ENCODE measurements around the gene LGR6.

Gene LGR6

DNA sequence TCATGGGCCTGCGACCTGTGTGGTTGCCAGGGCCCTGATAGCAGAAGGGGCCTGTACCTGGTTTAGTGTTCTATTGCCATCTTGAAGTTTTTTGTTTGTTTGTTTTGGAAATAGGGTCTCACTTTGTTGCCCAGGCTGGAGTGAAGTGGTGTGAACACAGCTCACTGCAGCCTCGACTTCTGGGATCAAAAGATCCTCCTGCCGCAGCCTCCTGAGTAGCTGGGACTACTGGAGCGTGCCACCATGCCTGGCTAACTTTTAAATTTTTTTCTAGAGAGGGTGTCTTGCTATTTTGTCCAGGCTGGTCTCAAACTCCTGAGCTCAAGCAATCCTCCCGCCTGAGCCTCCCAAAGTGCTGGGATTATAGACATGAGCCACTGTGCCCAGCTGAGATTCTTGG lies 75.2 kb downstream of the LGR6 start:
- no peak for DNase-seq (ENCODE audit: low spot score)

DNA sequence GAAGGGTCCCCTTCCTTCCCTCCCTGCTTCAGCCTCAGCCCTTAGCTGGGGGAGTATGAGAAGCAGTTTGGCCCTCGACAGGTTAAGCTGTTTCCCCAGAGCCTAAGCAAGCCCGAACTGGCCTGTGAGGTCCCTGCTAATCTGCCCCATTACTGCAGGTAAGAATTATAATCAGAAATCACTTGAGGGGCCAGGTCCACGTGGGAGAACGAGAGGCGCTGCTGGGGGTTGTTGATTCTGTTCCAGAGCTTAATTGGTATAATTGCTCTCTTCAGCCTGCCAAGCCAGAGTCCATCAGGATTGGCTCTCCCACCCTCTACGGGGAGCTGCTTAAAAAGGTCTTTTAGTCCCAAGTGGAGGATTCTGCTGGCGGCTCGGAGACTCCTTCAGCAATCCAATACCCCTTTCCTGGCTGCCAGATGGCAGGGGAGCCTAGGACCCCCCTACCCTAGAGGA lies 77.3 kb downstream of the LGR6 start:
- DNase-seq (ENCODE audit: low spot score): no peak

DNA sequence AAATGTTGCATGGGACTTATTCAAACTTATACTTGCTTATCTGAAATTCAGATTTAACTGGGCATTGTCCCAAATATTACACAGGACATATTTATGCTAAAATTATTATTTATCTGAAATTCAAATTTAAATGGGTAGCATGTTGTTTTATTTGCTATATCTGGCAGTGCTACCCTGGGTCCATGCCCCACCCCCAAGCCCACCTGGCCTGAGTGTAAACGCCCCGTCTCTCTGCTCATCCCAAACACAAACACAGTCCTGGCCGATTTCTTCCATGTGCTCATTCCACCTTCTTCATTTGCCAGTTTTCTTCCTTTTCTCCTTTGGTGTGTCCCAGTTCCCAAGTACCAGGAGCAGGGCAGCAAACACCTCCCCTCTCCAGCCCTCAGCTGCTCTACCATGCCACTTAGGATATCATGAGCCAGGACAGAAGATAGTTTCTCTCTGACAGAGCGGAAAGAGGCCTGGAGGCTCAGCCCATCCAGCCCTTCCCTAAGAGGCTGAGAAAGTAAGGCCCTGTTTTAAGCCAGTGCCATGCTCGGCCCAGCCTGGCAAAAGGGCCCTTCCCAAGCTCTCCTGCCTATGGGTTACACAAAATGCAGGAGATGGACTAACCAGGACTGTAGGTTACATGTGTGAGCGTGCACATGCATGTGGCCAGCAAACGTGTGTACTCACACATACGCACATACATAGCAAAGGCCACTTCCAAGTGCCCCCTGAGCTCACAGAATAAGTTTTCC lies 78.7 kb downstream of the LGR6 start:
- no peak for DNase-seq (ENCODE audit: low spot score)

DNA sequence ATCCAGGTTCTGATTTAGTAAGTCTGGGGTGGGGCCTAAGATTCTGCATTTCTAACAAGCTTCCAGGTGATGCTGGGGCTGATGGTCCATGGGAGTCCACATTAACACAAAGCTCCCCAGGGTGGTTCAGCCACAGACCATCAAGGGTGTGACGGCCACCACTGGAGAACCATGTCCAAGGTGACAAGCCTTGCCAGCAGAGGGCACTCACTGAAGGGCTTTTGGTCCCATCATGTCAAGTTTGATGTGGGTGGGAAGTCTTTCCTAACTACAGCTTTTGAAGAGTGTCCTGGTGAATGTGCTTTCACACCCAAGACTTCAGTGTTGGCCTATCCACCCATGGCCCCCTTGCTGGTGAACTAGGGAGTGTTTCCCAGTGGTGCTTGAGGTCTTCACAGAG lies 81.0 kb downstream of the LGR6 start:
- peak; percentile 31 for DNase-seq (ENCODE audit: low spot score)

DNA sequence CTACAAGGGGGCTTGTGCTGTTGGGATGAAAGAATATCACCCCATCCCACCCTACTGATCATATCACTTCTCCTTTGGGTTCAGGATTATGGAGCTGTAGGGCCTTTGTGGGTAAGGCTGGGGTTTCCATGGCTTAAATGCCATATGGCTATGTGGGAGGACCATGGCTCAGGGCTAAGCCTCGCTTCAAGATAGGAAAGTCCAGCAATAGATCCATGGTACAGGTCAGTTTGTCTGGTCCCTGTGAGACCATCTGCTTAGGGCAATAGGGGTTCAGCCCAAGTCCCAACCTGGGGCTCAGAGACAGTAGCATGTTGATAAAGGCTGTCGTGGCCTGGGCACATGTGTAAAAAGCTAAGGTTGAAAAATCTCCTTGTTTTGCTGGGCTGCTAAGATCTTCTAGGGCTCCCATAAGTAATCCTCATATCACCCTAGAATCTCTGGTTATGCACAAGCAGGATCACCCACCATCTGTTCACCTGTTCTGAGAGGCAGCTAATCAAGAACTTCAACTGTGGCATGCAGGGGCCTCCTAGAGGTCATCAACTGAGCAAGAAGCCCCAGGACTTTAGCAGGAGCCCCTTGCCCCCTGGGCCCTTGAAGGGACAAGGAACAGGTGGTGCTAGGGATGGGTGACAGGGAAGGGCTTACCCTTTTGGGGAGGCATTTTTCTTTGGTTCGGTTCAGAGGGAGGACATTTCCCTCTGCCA lies 81.6 kb downstream of the LGR6 start:
- DNase-seq (ENCODE audit: low spot score): no peak

DNA sequence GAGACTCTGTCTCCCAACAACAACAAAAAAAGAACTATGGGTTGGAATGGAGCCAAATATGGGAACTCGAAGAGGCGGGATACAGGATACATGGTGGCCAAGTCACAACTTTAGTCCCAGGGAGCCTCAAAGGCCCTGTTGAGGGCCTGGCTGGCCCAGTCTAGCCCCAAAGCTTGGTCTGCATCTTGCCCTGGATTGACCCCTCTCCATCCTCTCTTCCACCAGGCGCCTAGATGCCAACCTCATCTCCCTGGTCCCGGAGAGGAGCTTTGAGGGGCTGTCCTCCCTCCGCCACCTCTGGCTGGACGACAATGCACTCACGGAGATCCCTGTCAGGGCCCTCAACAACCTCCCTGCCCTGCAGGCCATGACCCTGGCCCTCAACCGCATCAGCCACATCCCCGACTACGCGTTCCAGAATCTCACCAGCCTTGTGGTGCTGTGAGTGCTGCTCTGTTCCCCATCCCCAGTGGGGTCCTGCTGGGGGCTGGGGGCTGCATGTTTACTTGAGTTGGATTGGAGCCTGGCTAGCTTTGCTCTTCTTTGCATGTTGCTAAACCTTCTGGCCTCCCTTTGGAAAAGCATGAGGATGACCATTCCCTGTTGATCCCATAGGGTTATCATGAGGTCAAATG lies 82.6 kb downstream of the LGR6 start:
- DNase-seq (ENCODE audit: low spot score): no peak

DNA sequence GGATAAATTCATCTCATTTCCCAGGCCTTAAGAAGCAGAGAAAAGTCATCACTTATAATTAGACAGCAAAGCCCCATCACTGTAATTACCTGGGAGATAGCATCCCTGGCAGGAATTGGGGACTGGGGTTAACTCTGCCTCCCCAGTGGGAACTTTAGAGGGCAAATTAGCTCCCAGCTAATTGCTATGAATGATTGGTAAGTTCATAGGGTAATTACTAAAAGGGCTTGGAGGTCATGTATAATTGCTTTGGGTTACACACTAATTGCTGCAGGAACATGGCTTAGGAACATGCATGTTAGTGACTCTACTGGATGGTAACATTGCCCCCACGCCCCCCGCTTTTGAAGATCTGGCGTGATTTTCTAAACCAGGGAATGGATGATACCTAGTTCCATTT lies 83.3 kb downstream of the LGR6 start:
- no peak for DNase-seq (ENCODE audit: low spot score)

DNA sequence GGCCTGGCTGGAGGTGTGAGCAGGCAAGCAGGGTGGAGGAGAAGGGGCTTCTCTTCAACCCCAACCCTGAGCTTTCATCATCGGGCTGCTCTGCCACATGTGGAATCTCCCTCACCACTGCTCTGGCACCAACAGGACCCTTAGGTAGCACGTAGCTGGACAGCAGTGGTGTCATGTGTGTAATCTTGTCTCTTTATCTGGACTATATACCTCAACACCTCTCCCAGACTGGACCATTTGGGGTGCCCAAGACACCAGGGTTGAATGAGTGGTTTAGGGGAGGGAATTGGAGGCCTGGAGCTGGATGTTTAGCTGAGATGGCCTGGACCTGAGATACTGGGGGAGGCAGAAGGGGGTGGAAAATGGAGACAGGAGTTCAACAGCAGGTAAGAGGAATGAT lies 85.2 kb downstream of the LGR6 start:
- DNase-seq (ENCODE audit: low spot score): no peak

DNA sequence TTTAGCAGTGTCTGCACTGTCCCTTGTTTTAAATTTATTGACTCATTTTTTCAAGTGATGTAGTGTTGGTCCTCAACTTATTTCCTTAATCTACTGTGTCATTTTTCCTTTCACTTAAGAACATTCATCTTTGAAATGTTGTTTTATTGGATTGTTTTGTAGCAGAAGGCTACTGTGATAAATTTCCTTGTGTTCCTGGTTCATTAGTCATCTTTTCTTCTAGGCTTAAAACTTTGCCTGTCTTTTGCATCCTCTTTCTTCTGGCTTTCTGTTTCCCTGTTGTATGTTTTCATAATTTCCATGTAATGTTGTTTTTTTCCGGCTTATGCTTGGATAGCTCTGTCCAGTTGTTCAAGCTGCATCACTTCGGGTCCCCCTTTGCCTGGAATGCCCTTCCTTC lies 86.2 kb downstream of the LGR6 start:
- peak; percentile 16 for DNase-seq (ENCODE audit: low spot score)

DNA sequence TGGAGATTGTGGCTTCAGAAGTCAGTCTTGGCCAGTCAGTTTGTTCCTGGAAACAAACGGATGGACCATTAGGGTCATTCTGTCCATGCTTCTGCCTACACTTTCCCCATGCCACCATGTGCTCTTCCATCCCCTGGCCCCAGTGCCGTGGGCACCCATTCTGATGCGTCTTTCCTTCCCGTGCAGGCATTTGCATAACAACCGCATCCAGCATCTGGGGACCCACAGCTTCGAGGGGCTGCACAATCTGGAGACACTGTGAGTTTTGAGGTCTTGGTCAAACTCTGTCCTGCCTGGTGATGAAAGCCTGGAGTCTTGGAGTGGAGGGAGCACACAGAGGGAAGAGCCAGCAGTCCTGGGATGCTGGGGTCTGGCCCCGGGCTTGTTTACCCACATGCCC lies 87.0 kb downstream of the LGR6 start:
- DNase-seq (ENCODE audit: low spot score): no peak

DNA sequence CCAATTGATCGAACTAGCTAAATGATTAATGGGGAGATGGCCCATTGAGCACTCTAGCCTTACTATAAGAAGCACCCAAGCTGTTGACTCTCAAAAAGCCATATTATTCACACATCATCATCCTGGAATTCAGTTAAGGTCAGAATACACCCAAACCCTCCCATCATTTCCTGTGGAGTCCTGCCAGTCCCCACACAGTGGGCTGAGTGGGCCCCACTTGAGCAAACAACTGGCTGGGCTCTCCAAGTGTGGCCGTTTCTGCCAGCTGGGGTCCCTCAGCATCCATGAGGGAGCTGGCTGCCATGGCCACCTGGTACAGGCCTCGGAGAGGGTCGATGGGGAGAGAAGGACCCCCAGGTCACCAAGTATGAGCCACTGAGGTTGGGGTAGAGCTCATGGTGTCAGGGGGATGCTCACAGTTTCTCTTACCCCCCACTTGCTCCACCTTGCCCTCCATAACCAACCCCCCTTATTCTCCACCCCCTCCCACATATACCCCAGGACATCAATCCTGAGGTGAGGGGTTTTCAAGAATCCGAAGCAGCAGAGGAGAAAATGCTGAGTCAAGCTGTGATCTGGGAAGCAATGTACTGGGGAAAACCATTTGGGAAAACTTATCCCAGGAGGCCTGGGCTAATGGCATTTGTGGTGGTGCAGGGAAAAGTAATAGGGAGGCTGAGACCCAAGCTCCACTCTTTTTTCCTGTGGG lies 87.9 kb downstream of the LGR6 start:
- peak; percentile 55 for DNase-seq (ENCODE audit: low spot score)

DNA sequence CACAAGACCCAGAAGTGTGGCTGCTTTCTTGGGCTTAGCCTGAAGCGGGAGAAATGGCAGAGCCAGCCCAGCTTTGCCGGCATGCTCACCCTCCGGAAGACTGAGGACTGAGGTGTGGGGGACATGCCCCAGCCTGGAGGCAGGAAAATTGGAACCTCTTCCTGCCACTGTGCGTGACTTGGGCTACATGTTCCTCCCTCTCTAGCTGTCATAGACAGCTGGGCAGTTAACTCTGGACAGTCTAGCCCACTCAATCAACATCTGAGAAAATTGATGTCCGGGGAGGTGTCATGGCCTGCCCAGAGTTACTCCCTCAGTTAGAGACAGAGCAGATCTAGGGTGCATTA lies 88.4 kb downstream of the LGR6 start:
- no peak for DNase-seq (ENCODE audit: low spot score)

DNA sequence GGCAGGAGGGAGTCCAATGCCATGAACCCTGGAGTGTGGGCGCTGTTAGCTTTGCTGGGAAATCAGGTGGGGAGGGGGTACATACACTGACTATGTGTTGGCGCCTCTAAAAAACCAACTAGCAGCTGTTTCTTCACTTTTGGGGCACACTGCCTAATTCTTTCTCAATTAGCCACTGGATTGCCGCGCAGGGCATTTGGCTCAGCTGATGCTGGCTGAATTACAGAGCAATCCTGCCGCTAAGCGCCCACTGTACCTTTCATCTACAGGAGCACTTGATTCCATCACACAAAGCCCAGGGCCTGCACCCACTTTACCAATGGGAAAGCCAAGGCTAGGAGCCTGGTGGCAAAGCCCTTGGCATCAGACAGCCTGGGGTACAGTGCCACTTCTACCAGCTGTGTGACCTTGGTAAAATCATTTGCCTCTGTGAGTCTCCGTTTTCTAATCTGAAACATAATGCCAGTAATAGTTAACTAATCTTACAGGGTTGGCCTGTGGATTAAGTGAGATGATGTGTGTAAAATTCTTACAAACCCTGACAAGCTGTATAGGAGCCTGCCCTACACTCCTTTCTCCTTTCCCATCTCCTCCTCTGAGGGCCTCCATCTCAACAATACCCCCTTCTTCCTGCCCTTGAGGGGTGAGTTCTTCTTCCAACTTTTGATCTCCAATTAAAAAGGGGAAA lies 89.1 kb downstream of the LGR6 start:
- DNase-seq (ENCODE audit: low spot score): no peak

DNA sequence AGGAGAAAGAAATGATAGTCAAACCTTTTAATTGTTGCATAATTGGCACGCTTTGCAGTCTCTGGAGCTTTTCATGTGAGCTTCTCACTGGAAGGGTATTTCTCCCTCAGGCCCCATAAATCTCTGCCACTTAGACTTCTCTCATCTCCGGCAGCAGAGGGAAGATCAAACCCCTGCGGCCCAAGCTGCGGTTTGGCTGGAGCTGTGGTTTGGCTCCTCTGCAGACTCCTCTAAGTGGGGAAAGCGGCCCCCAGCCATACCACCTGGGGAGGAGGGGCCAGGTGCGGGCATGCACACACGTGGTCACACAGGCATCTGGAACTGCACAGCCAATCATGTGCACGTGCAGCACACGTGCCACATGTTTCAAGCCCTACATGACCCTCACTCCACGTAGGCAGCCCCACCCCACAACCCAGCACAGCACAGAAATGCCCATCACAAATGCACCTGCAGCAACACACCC lies 89.8 kb downstream of the LGR6 start:
- DNase-seq (ENCODE audit: low spot score): peak; percentile 85

DNA sequence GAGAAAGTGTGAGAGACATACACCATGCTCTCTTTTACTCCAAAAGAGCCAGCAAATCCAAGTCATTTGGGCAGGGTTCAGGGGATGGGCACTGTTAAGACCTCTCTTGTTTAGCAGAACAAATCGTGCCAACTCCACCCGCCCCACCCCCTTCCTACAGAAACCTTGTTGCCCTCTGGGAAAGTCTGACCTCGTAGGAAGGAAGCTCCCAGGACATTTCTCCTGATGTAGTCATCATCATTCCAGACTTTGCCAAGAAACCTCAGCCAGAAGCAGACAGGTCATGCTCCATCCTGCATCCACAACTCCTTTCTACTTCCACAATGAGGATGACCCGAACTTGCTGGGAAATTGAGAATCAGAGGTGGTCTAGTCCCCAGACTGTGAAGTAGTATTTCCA lies 90.4 kb downstream of the LGR6 start:
- DNase-seq (ENCODE audit: low spot score): peak; percentile 86

DNA sequence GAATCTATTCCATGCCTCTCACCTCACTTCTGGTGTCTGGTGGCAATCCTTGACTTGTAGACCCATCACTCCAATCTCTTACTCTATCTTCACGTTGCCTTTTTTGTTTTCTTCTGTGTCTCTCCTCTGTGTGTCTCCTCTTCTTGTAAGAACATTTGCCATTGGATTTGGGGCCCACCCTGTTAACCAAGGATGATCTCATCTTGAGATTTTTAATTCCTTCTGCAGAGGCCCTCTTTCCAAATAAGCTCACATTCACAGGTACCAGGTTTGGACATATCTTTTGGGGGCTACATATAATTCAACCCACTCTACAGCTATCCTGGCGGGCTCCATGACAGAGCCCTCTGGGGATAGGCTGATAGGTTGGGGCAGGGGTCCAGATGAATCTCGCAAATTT lies 92.3 kb downstream of the LGR6 start:
- no peak for DNase-seq (ENCODE audit: low spot score)

DNA sequence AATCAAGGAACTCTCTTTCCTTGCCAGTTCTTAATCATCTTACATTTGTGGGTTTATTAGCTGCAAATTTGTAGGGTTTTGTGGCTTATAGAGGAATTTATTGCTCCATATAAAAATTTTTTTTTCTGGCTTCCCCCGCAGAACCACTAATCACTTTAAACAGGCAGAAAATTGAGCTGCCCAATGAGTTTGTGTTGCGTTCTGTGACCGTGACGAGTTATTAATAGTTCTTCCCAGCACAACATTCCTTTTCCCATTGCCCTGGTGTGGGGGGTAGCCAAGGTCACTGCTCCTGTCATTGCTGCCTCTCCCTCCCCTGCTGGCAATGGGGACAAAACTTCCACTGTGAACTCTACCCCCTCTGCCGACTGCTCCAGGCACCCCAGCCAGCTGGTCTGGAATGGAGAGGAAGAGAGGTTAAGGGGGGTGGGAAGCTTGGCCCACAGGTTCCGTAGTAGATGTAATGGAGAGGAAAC lies 93.1 kb downstream of the LGR6 start:
- peak; percentile 64 for DNase-seq (ENCODE audit: low spot score)

DNA sequence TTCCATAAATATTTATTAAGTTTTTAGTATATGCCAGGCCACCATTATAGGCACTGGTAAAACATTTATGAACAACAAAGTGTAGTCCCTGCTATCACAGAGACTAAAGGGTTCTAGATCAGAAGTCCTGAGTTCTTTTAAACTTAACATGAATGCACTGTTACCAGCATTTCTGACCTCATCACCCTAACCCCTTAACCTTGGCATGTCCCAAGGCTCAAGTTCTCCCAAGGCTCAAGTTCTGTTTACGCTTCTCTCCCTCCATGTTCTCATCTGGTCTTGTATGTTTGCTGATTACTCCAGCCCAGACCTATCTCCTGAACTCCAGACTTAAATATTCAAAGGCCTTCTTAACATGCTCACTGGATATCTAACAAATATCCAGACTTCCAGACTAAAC lies 93.6 kb downstream of the LGR6 start:
- DNase-seq (ENCODE audit: low spot score): no peak

DNA sequence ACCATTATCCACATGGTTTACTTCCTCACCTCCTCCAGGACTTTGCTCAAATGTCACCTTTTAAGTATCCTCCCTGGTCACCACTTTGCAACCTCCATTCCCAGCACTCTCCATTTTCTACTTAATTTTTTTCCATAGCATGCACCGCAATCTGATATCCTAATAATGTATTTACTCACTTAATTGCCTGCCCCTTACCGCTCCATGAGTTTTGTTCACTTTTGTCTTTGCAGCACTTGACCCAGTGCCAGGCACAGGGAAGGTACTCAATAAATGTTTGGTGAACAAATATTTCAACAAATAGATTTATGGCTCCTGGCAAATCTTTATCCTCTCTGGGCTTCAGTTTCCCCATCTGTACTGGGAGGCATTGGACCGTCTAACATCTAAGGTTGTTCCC lies 94.6 kb downstream of the LGR6 start:
- no peak for DNase-seq (ENCODE audit: low spot score)

DNA sequence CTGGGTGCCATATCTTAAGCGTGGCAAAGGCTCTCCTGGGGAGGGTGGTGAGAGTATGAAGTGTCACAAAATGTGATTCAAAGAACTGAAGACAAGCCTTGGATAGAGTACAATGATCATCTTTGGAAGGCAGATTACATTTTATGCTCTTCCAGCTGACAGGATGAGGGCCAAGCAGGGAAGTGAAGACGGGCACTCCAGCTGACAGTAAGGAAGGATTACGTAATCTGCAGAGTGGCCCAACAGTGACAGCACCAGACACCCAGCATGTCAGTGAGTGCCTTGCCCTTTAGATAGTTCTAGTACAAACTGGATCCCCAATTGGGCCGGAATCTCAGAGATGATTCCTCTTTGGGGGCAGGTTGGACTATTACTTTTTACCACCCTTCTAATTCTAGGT lies 95.4 kb downstream of the LGR6 start:
- DNase-seq (ENCODE audit: low spot score): no peak

DNA sequence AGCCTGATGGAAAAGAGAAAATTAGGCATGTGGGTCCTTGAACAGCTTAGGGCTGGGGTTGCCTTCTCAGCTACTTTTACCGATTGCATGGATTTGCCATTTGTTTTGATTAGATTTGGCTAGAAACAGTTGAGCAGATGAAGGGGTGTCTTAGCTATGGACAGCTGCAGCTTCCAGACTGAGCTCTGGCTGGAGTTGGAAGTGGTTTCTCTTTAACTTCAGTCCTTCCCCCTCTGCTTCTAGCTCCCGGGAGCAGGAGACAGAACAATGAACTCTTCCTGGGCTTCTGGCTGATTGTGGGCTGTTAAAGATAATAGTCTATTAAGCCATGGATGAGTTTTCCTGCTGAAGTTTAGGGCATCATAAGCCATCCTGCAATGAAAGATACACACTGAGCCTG lies 97.4 kb downstream of the LGR6 start:
- DNase-seq (ENCODE audit: low spot score): no peak
